Measurements from ENCODE around the gene CD248.

The CD248 gene

DNA sequence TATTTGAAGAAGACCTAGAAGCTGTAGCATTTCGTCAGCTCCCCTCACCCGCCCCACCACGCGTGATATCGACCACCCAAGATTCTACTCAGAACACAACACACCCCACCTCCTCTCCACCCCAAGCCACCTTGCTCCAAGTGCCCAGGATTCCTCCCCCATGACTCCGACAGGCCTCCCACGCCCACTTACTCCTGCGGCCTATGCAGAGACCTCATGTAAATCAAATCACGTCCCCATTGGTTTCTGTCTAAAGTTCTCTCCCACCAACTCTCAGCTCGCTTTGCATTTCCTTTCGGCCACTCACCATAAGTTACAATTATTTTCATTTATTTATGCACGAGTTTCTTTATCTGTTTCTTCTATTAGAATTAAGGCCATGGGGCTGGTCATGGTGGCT is 14.2 kb downstream of the CD248 start:
- Histone ChIP-seq H3K27ac (no peak overlapping the region), H3K9me3 (ENCODE audit: control insufficient read depth, low read length) (no peaks in the 10 kb centered on the region), H3K79me2 (no peaks in the 10 kb centered on the region), H2AFZ (no peak overlapping the region), H3K27me3 (ENCODE audit: control insufficient read depth, insufficient read depth, low read length) (no peaks in the 10 kb centered on the region), H3K36me3 (ENCODE audit: control insufficient read depth, insufficient read depth, low read length) (no peaks in the 10 kb centered on the region), H3K9ac (no peak overlapping the region), H3K4me2 (ENCODE audit: low read length) (no peak overlapping the region), H3K4me1 (no peaks in the 10 kb centered on the region), H3K4me3 (ENCODE audit: low read depth, low read length) (no peak overlapping the region)
- TF ChIP-seq, protein P1, sequence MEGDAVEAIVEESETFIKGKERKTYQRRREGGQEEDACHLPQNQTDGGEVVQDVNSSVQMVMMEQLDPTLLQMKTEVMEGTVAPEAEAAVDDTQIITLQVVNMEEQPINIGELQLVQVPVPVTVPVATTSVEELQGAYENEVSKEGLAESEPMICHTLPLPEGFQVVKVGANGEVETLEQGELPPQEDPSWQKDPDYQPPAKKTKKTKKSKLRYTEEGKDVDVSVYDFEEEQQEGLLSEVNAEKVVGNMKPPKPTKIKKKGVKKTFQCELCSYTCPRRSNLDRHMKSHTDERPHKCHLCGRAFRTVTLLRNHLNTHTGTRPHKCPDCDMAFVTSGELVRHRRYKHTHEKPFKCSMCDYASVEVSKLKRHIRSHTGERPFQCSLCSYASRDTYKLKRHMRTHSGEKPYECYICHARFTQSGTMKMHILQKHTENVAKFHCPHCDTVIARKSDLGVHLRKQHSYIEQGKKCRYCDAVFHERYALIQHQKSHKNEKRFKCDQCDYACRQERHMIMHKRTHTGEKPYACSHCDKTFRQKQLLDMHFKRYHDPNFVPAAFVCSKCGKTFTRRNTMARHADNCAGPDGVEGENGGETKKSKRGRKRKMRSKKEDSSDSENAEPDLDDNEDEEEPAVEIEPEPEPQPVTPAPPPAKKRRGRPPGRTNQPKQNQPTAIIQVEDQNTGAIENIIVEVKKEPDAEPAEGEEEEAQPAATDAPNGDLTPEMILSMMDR (IDR thresholded peaks at IDR 0.05) = no peak

DNA sequence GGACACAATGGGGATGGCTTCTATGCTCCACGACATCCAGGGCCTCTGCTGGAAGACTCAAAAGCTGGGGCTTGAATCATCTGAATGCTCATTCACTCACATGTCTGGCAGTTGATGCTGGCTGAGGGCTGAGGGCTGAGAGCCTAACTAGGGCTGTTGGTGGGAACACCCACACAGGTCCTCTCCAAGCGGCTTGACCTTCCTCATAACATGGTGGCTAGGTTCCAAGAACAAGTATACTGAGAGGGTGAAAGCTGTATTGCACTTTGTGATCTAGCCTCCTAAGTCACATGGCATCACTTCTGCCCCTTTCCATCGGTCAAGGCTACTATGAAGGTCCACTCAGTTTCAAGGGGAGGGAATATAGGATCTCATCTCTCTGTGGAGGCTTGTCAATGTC is 17.7 kb downstream of the CD248 start:
- Histone ChIP-seq H3K9me3 (ENCODE audit: control insufficient read depth, low read length) (no peaks in the 10 kb centered on the region), H3K27me3 (ENCODE audit: control insufficient read depth, insufficient read depth, low read length) (no peaks in the 10 kb centered on the region)

DNA sequence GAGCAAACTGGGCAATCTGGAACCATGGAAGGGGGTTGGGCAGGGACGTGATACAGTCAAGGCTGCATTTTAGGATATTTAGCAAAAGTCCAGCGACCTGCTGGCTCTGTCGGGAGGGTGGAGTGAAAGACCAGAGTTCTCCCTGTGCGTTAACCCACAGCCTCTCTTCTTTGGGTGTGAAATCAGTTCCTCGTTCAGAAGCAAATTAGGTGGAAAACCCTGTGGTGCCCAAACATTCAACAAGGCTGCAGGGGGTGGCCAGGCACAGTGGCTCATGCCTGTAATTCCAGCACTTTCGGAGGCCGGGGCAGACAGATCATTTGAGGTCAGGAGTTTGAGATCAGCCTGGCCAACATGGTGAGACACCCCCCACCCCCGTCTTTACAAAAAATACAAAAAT is 19.2 kb downstream of the CD248 start:
- no peak overlapping the region for H2AFZ ChIP-seq
- no peaks in the 10 kb centered on the region for H3K36me3 ChIP-seq (ENCODE audit: control insufficient read depth, insufficient read depth, low read length)
- H3K9me3 ChIP-seq (ENCODE audit: control insufficient read depth, low read length) = no peaks in the 10 kb centered on the region

More for the DNA sequence above, 17.7 kb downstream of the CD248 start:
- no peak overlapping the region for H3K4me3 ChIP-seq (ENCODE audit: low read depth, low read length)
- H3K79me2 ChIP-seq = no peaks in the 10 kb centered on the region
- no peaks in the 10 kb centered on the region for H3K36me3 ChIP-seq (ENCODE audit: control insufficient read depth, insufficient read depth, low read length)
- no peak overlapping the region for H3K9ac ChIP-seq
- TF ChIP-seq, protein P1 (IDR thresholded peaks at IDR 0.05) = no peak
- H2AFZ ChIP-seq = no peak overlapping the region
- H3K4me1 ChIP-seq = no peaks in the 10 kb centered on the region
- H3K4me2 ChIP-seq (ENCODE audit: low read length) = no peak overlapping the region
- no peak overlapping the region for H3K27ac ChIP-seq

DNA sequence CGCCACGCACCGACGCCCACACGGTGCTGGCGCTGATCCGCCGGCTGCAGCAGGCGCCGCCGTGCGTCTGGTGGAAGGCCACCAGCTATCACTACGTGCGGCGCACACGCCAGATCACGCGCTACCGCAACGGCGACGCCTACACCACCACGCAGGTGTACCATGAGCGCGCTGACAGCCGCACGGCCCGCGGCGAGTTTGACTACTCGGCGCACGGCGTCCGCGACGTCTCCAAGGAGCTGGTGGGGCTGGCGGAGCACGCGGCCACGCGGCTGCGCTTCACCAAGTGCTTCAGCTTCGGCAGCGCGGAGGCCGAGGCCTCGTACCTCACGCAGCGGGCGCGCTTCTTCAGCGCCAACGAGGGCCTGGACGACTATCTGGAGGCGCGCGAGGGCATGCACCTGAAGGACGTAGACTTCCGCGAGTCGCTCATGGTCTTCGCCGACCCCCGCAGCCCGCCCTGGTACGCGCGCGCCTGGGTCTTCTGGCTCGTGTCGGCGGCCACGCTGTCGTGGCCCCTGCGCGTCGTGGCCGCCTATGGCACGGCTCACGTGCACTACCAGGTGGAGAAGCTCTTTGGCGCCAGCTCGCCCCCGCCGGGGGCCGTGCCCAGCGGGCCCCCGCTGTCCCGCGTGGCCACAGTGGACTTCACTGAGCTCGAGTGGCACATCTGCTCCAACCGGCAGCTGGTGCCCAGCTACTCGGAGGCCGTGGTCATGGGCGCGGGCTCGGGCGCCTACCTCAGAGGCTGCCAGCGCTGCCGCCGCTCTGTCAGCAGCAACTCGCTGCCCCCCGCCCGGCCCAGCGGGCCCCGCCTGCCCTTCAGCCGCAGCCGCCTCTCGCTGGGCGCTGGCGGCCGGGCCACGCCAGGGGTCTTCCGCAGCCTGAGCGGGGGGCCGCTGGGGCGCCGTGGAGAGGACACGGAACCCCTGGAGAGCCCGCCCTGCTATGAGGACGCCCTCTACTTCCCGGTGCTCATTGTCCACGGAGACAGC is 21.9 kb downstream of the CD248 start:
- Histone ChIP-seq H3K27me3 (ENCODE audit: control insufficient read depth, insufficient read depth, low read length) (no peaks in the 10 kb centered on the region), H3K36me3 (ENCODE audit: control insufficient read depth, insufficient read depth, low read length) (no peaks in the 10 kb centered on the region), H3K4me1 (no peaks in the 10 kb centered on the region), H2AFZ (no peak overlapping the region), H3K4me2 (ENCODE audit: low read length) (no peak overlapping the region), H3K9me3 (ENCODE audit: control insufficient read depth, low read length) (no peaks in the 10 kb centered on the region), H3K27ac (no peak overlapping the region), H3K79me2 (no peaks in the 10 kb centered on the region), H3K4me3 (ENCODE audit: low read depth, low read length) (no peak overlapping the region), H3K9ac (no peak overlapping the region)
- TF ChIP-seq, protein P1 (IDR thresholded peaks at IDR 0.05) = no peak

More for the DNA sequence above, 19.2 kb downstream of the CD248 start:
- H3K9ac ChIP-seq = no peak overlapping the region
- H3K4me3 ChIP-seq (ENCODE audit: low read depth, low read length) = no peak overlapping the region
- no peak overlapping the region for H3K27ac ChIP-seq
- H3K79me2 ChIP-seq = no peaks in the 10 kb centered on the region
- H3K27me3 ChIP-seq (ENCODE audit: control insufficient read depth, insufficient read depth, low read length) = no peaks in the 10 kb centered on the region
- TF ChIP-seq, protein P1 (IDR thresholded peaks at IDR 0.05) = no peak
- no peaks in the 10 kb centered on the region for H3K4me1 ChIP-seq
- H3K4me2 ChIP-seq (ENCODE audit: low read length) = no peak overlapping the region
